RCC 7860 (cell line): ENCODE measurements around the gene SF1.

Experiments used
- DNase-seq: peaks from one replicate; pipeline ENCODE4 v3.0.0-alpha.2; 2015; ENCODE audit warnings: low spot score
- FAIRE-seq: peaks from 2 replicates; lab custom pipeline; 2012; peaks lifted over from hg19 to GRCh38; lab: Jason Lieb, UNC

Gene SF1

GRCh38 chr11:64750361-64751054, 27.8 kb downstream of the SF1 start:
- no peak for FAIRE-seq
- no peak for DNase-seq

GRCh38 chr11:64747961-64748665, 30.2 kb downstream of the SF1 start:
- DNase-seq = no peak
- FAIRE-seq = no peak

DNA sequence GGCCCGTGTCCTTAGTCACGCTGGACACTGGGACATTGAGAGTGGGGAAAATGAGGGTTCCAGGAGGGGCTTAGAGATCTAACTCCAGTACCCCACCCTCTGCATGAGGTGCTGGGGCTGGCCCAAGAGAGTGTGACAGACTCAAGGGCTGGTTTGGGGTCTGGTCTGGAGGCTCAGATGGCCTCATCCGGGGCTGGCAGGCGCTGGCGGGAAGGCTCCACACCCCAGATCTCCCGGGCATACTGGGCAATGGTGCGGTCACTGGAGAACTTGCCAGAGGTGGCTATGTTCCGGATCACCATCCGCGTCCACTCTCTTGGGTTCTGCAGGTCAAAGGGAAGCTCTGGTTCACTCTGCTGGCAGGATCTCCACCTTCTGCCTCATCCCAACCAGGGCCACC, 31.9 kb downstream of the SF1 start:
- DNase-seq = no peak

DNA sequence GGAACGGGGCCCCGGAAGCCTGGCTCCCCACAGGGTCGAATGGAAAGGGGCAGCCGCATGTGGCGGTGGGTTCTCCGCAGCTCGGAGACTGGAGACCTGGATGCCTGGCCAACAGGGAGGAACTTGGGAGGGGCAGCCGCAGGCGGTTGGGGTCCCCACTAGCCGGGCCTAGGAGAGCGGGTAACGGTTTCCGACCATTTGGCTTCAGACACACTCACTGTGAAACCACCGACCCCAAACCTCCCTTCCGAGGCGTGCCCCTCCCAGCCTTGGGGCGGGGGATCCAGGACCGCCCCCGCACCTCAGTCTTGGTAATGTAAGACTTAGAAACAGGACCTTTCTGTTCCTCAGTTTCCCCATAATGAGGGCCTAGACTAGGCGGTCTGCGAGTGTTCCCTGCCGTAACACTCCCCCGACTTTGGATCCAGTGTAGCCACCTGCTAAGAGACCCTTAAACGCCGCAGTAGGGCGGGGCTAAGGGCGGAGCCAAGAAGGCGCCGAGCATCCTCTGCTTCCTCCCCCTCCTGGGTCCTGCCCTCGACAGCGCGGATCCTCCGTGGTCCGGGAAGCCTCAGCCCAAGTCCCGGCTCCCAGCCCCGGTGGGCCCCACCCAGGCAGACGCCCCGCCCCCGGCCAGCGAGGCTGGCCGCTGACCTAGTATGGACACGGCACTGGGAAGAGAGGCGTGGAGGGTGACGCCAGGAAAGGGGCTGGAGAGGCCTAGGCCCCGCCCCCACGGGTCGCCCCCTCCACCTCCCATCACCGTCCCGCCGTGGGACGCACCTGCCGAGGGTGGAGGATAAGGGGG, 32.6 kb downstream of the SF1 start:
- no peak for FAIRE-seq
- no peak for DNase-seq

More for the DNA sequence above, 31.9 kb downstream of the SF1 start:
- no peak for FAIRE-seq

DNA sequence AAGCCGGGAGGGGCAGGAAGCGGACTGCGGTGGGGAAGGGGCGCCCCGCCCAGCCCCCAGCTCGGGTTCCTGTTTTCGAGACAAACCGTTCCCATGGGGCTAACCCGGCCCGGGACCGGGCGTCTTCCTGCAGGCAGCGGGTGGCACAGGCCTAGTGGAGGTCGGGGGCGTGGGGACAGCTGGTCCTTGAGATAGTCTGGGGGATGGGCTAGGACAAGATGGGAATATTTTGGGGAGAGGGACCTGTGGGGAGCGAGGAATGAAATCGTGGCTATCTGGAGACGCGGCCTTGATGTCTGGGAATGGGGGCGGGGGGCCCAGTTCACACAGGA, 33.2 kb downstream of the SF1 start:
- no peak for FAIRE-seq
- no peak for DNase-seq

DNA sequence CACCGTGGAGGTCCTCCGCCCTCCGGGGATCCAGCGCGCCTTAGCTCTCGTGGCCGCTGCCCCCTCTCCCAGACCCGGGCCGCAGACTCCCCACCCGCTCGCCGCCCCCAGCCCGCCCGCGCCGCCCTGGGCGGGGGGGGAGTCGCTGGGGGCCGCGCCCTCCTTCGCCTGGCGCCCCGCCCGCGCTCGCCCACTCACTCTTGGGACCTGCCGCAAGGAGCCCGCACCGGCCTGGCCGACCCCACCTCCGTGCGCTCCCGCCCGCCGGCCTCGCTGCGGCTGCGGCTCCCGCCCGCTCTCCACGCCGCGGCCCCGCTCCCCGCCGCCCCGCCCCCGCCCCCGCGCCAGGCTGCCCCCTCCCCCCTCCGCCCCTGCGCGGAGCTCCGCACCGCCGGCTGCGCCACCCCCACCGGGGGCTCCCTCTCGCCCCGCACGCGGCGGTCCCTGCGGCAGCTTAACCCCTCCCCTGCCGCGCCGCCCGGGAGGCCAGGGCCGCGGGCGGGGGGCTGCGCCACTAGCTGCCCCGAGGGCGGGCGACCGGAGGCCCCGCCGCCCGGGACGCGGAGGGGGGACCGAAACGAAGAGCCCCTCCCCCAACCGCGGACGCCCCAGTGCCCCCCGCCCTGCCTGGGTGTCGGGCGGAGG, 33.7 kb downstream of the SF1 start:
- DNase-seq (no peak), FAIRE-seq (no peak)

GRCh38 chr11:64743591-64744543, 34.5 kb downstream of the SF1 start, which contains the start of gene RASGRP2:
RASGRP2 (minus strand) TSS chr11:64744142; CDS start chr11:64742866, 1,276 bp downstream.
- DNase-seq (no peak), FAIRE-seq (no peak)

DNA sequence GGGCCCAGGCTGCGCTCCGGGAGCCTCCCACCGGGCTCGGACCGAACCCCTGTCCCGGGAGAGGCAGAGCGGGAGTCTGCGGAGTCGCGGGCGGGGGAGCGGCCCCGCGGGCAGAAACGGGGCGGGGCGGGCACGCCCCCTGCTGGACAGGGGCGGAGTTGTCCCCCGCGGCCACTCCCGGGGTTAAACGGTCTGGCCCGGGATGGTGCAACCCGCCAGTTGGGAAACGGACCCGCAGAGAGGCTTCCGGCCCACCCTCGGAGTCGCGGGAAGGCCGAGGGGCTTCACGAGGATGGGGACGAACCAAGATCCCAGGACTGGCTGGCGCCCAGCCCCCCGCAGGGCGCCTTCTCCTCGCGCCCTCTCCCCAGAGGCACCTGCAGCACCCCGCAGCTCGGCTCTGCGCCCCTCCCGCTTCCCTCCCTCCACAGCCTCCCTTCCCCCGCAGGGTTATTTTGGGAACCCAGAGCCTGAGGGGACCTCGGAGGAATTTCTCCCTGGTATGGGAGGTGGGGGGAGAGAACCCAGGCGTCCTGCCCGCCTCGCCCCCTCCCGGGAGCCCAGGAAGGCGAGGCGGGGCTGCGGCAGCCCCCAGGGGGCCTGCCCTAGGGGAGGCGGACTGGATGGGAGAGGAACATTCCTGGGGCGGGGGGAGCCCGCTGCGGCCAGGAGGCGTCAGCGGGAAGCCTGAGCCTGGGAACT, 35.3 kb downstream of the SF1 start:
- FAIRE-seq (no peak), DNase-seq (no peak)

- DNase-seq = no peak
- FAIRE-seq = no peak
Observed at GRCh38 chr11:64742087-64742888, 36.1 kb downstream of the SF1 start.

DNA sequence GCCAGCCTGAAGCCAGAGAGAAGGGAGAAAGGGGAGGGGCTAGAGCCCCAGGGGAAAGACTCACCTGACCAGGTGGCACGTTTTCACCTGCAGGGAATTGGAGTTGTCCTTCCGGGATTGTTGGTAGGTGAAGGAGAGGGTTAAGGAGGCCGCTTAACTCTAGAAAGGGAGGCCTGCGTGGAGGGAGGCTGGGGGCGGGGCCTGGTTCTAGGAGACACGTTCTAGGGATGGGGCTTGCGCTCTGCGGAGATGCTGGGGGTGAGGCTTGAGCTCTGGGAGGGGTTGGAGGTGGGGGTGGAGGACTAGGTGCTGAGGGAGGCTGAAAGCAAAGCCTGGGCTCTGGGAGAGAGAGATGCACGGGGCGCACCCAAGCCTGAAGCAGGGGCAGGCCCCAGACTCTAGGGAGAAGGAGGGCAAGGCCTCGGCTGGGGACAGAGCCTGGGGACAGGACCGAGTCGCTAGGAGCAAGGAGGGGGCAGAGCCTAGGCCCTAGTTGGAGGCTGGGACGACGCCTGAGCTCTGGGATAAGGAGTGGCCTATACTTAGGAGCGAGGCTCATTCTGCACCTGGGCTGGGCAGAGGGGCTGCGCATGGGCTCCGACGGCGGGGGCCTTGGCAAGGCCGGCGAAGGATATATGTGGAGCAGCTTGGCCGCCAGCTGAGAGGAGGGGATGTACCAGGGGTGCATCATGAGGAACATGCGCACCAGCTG, 36.8 kb downstream of the SF1 start:
- FAIRE-seq (no peak), DNase-seq (no peak)

DNA sequence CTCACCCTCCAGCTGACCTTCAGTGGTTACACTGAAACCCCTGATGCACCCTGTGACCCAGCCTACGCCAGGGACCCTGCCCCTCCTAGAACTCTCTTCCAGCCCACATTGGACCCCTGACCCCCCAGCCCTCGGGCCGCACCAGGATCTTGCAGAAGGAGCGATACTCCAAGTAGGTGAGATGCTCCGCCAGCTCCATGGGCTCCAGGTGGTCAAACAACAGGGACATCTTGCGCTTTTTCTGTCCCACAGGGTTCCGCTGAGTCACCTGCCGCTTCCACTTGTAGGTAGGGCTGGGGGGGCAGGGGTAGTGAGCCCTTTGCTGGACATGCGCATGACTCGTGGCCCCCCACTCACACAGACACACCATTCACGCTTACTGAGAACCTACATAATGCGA, 38.5 kb downstream of the SF1 start:
- no peak for FAIRE-seq
- no peak for DNase-seq

DNA sequence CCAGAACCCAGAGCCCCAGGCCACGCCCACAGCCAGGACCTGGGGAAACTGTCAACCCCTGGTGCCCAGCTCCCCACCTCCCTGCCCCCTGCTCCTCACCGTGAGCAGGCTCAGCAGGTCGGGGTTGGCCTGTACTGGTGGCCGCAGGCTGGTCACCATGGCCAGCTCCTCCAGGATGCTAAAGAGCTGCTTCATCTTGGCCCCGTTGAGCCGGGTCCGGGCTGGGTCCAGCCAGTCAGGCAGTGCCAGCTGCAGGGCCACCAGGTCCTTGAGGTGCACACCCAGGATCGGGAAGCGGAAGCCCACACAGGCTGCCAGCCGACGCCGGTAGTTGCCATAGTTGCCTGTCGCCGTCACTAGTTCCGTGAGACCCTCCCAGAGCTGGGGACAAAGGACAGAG, 41.7 kb downstream of the SF1 start:
- DNase-seq (no peak), FAIRE-seq (no peak)

DNA sequence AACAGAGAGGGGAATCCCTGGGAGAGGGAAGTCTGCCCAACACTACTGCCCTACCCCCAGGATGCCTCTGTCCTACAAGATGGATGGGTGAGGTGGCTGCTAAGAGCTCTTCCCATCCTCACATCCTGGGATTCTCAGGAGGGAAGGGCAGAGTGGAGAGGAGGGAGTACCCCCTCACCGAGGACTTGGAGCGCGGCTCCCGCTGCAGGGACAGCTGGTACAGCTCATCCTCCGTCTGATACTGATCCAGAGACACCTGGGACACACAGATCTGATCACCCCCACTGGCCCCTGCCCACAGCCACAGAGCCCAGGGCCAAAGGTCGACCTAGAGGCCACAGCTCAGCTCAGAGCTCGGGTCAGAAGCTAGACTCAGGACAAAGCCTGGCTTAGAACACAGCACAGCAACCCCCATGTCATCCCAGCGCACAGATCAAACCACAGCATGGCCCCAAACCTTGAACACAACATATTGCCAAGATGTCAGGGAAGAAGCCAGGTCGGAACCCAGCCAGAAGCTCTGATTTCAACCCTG, 42.5 kb downstream of the SF1 start:
- DNase-seq = no peak
- no peak for FAIRE-seq

GRCh38 chr11:64734811-64735724, 43.3 kb downstream of the SF1 start:
- no peak for DNase-seq
- FAIRE-seq = no peak

GRCh38 chr11:64731601-64732000, 46.7 kb downstream of the SF1 start:
- FAIRE-seq (no peak), DNase-seq (no peak)

DNA sequence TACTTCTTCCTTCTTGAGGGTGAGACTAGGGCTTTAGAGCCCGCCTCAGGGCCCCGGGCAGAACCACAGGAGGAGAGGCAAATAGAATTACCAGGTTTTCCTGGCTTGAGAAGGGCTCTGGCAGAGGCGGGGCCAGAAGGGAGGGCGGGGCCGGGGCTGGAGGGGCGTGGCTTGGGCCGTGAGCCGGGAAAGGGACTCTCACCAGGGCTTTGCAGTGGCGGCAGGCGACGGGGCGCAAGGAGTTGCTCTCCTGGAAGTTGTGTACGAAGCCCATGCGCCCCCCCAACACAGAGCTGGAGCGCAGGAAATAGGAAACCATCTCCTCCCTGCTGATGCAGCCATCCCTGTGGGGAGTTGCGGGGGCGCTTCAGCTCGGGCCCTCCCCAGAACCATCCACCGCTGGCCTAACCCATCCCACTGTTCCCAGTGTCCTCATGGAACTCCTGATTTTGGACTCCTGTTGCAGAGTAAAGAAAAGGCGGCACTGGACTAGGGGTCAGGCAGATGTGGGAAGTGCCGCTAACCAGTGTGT, 48.4 kb downstream of the SF1 start:
- no peak for FAIRE-seq

More for the DNA sequence above, 48.4 kb downstream of the SF1 start:
- no peak for DNase-seq
